OCI-LY1 (cell line): Measurements from ENCODE around the gene SLC17A9.

Experiments used
- H2AFZ ChIP-seq: fragments of 200-600 bp; sonication (generic), shearing (Covaris generic); 2 replicates; pipeline ENCODE4 v1.6.0; 2014; ENCODE audit warnings: antibody characterized with exemption, mild to moderate bottlenecking, low read length
- H3F3A ChIP-seq: fragments of 200-600 bp; sonication (generic), shearing (Covaris generic); 2 replicates; pipeline ENCODE4 v1.6.0; 2014; ENCODE audit warnings: mild to moderate bottlenecking, antibody characterized with exemption, low read length, moderate library complexity; ENCODE audit not compliant: insufficient read depth
- H3K27ac ChIP-seq: fragments of 200-600 bp; sonication (generic); 2 replicates; pipeline ENCODE4 v1.5.1; 2014; ENCODE audit warnings: low read length, mixed run types, mild to moderate bottlenecking, low read depth; ENCODE audit not compliant: poor library complexity, severe bottlenecking
- H3K27me3 ChIP-seq: fragments of 200-600 bp; sonication (generic); 2 replicates; pipeline ENCODE4 v1.6.0; 2014; ENCODE audit warnings: antibody characterized with exemption, mild to moderate bottlenecking, low read length, moderate library complexity; ENCODE audit not compliant: insufficient read depth
- H3K36me3 ChIP-seq: fragments of 200-600 bp; sonication (generic); 2 replicates; pipeline ENCODE4 v1.6.1; 2014; ENCODE audit warnings: mild to moderate bottlenecking, antibody characterized with exemption, low read length, moderate library complexity, mixed read lengths; ENCODE audit not compliant: insufficient read depth
- H3K4me1 ChIP-seq: fragments of 200-600 bp; sonication (generic); 2 replicates; pipeline ENCODE4 v1.5.1; 2014; ENCODE audit warnings: mild to moderate bottlenecking, low read length, moderate library complexity; ENCODE audit not compliant: insufficient read depth, severe bottlenecking
- H3K4me2 ChIP-seq: fragments of 200-600 bp; sonication (generic), shearing (Covaris generic); 2 replicates; pipeline ENCODE4 v1.6.1; 2014; ENCODE audit warnings: low read length
- H3K4me3 ChIP-seq: fragments of 200-600 bp; sonication (generic); 2 replicates; pipeline ENCODE4 v1.5.1; 2014; ENCODE audit warnings: low read length, low read depth, mild to moderate bottlenecking, mixed read lengths; ENCODE audit not compliant: poor library complexity, severe bottlenecking
- H3K79me2 ChIP-seq: fragments of 200-600 bp; shearing (Covaris generic); 2 replicates; pipeline ENCODE4 v1.6.1; 2016; ENCODE audit warnings: mixed run types, low read length, mixed read lengths; ENCODE audit not compliant: insufficient read depth
- H3K9ac ChIP-seq: fragments of 200-600 bp; sonication (generic), shearing (Covaris generic); 2 replicates; pipeline ENCODE4 v1.6.1; 2014; ENCODE audit warnings: mild to moderate bottlenecking, low read length, mixed read lengths
- H3K9me2 ChIP-seq: fragments of 200-600 bp; sonication (generic), shearing (Covaris generic); 2 replicates; pipeline ENCODE4 v1.6.1; 2014; ENCODE audit warnings: low read depth, mild to moderate bottlenecking, low read length, mixed read lengths
- H3K9me3 ChIP-seq: fragments of 200-600 bp; shearing (Covaris generic); 2 replicates; pipeline ENCODE4 v1.6.1; 2014; ENCODE audit warnings: low read length, mixed read lengths
- H4K20me1 ChIP-seq: fragments of 200-600 bp; sonication (generic), shearing (Covaris generic); 2 replicates; pipeline ENCODE4 v1.6.0; 2016; ENCODE audit warnings: mild to moderate bottlenecking, low read length; ENCODE audit not compliant: insufficient read depth
- CTCF ChIP-seq: fragments of 200-600 bp; sonication (generic), shearing (Covaris generic); IDR thresholded peaks from 2 replicates; pipeline ENCODE4 v1.5.1; 2017; ENCODE audit warnings: mild to moderate bottlenecking, antibody characterized with exemption, low read length, moderate library complexity, mixed read lengths
- EZH2 ChIP-seq: fragments of 200-600 bp; sonication (generic), shearing (Covaris generic); IDR thresholded peaks from 2 replicates; pipeline ENCODE4 v1.8.0; 2017; ENCODE audit warnings: borderline replicate concordance, mixed run types, mild to moderate bottlenecking, antibody characterized with exemption, low read length, moderate library complexity, mixed read lengths

Gene SLC17A9

DNA sequence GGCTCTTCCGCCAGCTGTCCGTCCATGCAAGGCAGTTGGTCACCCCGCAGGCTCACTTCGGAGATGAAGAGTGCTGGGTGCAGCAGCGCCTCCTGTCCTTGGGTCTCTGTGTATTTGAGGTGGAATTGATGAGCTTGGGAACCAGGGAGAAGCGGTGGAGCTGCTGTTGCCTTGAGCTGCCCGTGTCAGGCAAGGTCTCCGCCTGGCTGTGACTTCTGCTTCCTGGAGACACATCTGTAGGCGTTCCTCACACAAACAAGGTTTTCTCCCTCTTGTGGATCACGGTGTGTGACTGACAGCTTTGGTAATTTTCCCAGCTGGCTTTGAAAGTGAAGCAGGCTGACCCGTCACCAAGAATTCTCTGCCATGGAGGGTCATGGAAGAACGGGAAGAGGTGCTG, 2.5 kb upstream of the SLC17A9 start:
- H3K4me3 ChIP-seq, result no peak overlapping the region
- no peak for TF ChIP-seq EZH2
- no peak for TF ChIP-seq CTCF
- no peaks in the 10 kb centered on the region for H3K27me3 ChIP-seq
- H3K9me3 ChIP-seq, result 0 out of 2 replicates have a peak, but pooled peaks cover 2% of the 10 kb centered on the region
- H3K9ac ChIP-seq, result no peak overlapping the region
- no peaks in the 10 kb centered on the region for H3F3A ChIP-seq
- no peak overlapping the region for H3K4me2 ChIP-seq
- H3K9me2 ChIP-seq, result no peaks in the 10 kb centered on the region
- H3K27ac ChIP-seq, result no peak overlapping the region
- no peak overlapping the region for H2AFZ ChIP-seq
- H3K36me3 ChIP-seq, result peaks cover 57% of the 10 kb centered on the region
- no peaks in the 10 kb centered on the region for H3K79me2 ChIP-seq
- peaks cover 29% of the 10 kb centered on the region for H3K4me1 ChIP-seq
- H4K20me1 ChIP-seq, result no peaks in the 10 kb centered on the region

DNA sequence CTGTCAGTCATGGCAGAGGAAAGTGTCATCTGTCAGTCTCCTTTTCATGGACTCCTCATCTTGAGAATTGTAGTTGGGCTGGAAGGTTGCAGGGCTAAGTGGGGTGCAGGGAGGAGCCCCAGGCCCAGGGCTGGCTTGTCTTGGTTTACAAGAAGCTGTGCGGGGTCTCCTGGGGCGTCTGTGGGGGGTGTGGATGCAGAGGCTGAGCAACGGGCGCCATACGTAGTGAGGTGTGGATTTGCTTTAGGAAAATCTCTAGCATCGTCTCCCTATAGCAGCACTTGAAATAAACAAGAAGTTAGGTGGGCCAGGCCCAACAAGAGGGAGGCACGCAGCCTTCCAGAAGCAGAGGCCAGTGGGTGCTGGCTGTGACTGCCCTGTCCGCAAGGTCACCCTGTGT, 1.8 kb upstream of the SLC17A9 start:
- peaks cover 29% of the 10 kb centered on the region for H3K4me1 ChIP-seq
- no peak overlapping the region for H3K4me3 ChIP-seq
- no peak overlapping the region for H3K9ac ChIP-seq
- H3K27me3 ChIP-seq, result no peaks in the 10 kb centered on the region
- no peaks in the 10 kb centered on the region for H3K9me2 ChIP-seq
- 0 out of 2 replicates have a peak, but pooled peaks cover 2% of the 10 kb centered on the region for H3K9me3 ChIP-seq
- no peak overlapping the region for H3K4me2 ChIP-seq
- TF ChIP-seq CTCF (no peak), EZH2 (no peak)
- H3K79me2 ChIP-seq, result no peaks in the 10 kb centered on the region
- peaks cover 49% of the 10 kb centered on the region for H3K36me3 ChIP-seq
- H4K20me1 ChIP-seq, result no peaks in the 10 kb centered on the region
- H3K27ac ChIP-seq, result peak overlapping the region; percentile 44
- no peak overlapping the region for H2AFZ ChIP-seq
- no peaks in the 10 kb centered on the region for H3F3A ChIP-seq

DNA sequence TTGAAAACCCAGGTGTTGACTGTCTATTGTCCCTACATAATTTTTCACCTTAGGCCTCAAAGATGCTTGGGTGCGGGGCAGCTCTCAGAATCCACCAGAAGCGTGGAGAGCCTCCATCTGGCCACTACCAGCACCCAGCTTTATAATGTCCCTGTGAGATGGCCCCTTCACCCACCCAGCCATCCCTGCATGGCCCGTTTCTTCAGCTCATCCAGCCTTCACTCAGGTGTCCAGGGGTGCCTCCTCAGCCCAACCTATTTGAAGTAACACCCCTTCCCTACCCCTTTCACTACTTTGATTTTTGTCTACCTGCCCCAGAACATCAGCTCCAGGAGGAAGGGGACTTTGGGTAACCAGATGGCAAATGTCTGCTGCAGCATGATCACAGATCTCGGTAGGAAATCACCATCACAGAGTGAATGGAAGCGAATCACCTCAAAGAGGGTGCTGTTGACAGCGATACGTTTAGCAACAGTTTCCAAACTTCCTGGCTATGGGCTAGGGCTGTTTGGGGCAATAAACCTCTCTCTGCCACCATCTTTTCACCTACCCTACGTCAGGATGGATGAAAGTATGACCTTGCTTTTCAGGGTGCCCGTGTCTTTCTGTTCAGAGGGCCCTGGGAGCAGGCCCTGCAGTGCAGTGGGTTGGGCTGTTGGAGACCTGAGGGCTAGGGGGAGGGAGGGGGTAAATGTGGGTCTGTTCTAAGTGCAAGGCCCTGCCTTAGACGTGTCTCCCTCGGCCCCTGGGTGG, 1.2 kb upstream of the SLC17A9 start:
- Histone ChIP-seq H3K4me3 (no peak overlapping the region), H3K9me3 (0 out of 2 replicates have a peak, but pooled peaks cover 2% of the 10 kb centered on the region), H3F3A (no peaks in the 10 kb centered on the region), H2AFZ (no peak overlapping the region), H3K36me3 (peaks cover 43% of the 10 kb centered on the region), H3K27ac (peak overlapping the region; percentile 44), H4K20me1 (no peaks in the 10 kb centered on the region), H3K4me2 (no peak overlapping the region), H3K27me3 (no peaks in the 10 kb centered on the region), H3K79me2 (no peaks in the 10 kb centered on the region), H3K9me2 (no peaks in the 10 kb centered on the region), H3K4me1 (peaks cover 29% of the 10 kb centered on the region), H3K9ac (no peak overlapping the region)
- TF ChIP-seq CTCF (no peak), EZH2 (no peak)
